ENCODE results near the gene ULK1.

The ULK1 gene

GRCh38 chr12:131909081-131909751 lies 14.8 kb downstream of the ULK1 start:
- no peak for DNase-seq

GRCh38 chr12:131909752-131910219 lies 15.4 kb downstream of the ULK1 start:
- no peak for DNase-seq

GRCh38 chr12:131910302-131911027 lies 16.0 kb downstream of the ULK1 start:
- DNase-seq, result no peak

- DNase-seq, result no peak
These were observed 16.7 kb downstream of the ULK1 start for GRCh38 chr12:131911028-131911650.

- DNase-seq, result no peak
These were observed 17.5 kb downstream of the ULK1 start for GRCh38 chr12:131911851-131912477.

- DNase-seq, result no peak
These were observed 18.3 kb downstream of the ULK1 start for GRCh38 chr12:131912518-131913274.

- no peak for DNase-seq
These were observed 19.2 kb downstream of the ULK1 start for GRCh38 chr12:131913666-131914065.

GRCh38 chr12:131914179-131914702 lies 19.8 kb downstream of the ULK1 start:
- no peak for DNase-seq

- no peak for DNase-seq
These were observed 20.7 kb downstream of the ULK1 start for GRCh38 chr12:131915000-131915689.

GRCh38 chr12:131915823-131916222 lies 21.4 kb downstream of the ULK1 start:
- DNase-seq, result no peak

- DNase-seq, result no peak
These were observed 22.1 kb downstream of the ULK1 start for GRCh38 chr12:131916306-131917138.

- DNase-seq, result no peak
These were observed 22.8 kb downstream of the ULK1 start for GRCh38 chr12:131917139-131917710.

GRCh38 chr12:131917711-131918306 lies 23.4 kb downstream of the ULK1 start:
- DNase-seq, result no peak

- DNase-seq, result no peak
These were observed 24.1 kb downstream of the ULK1 start for GRCh38 chr12:131918311-131919050.

- no peak for DNase-seq
These were observed 24.6 kb downstream of the ULK1 start for GRCh38 chr12:131919051-131919347.

GRCh38 chr12:131919366-131920156 lies 25.1 kb downstream of the ULK1 start:
- DNase-seq, result no peak

GRCh38 chr12:131920157-131920508 lies 25.7 kb downstream of the ULK1 start:
- DNase-seq, result no peak

- DNase-seq, result no peak
These were observed 26.7 kb downstream of the ULK1 start for GRCh38 chr12:131920902-131921840.

All from activated CD8-positive, alpha-beta memory T cell treated with anti-CD3 and anti-CD28 coated beads, Interleukin-2, amount 50 U/mL, for 48 hours (primary cell).